ENCODE measurements around the gene FAM25A. TPM values are rescaled to one million over a fixed set of nuclear protein-coding genes. Genes with fewer than 3 reads are reported as not detected.
A peak's percentile ranks its signal among the peaks of the same experiment; 100 is the strongest.
"Not testable (repeated sequence)": the region's sequence is repeated elsewhere in the genome, so short reads cannot be mapped to it uniquely, and the experiment has no call there.

The FAM25A gene
- total RNA-seq, 1 donor from 2014 or later: not detected

DNA sequence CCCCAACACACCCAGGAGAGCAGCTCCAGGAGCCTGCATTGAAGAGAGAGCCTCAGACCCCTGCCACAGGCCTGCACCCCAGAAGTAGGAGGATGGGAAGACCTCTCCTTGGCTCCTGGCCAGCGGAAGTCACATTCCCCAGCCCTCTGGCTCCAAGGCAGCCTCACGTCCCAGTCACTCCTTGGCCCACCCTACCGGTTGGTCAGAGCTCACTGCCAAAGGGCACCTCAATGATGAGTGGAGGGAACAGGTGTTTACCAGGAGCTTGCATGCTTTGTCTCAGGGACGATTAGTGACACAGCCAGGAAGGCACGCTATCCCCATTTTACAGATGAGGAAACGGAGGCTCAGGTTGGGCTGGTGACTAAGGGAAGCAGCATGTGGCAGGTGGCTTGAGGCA lies 1.0 kb upstream of the FAM25A start:
- H3K27ac Mint-ChIP-seq; H3K4me3 Mint-ChIP-seq (ENCODE audit: low read depth); intact Hi-C loops (cut with micrococcal nuclease); H3K36me3 Mint-ChIP-seq (ENCODE audit: low read depth); H3K4me1 Mint-ChIP-seq (ENCODE audit: low read depth); H3K27me3 Mint-ChIP-seq (ENCODE audit: low read depth); DNase-seq (ENCODE audit: low spot score); H3K9me3 Mint-ChIP-seq: not testable (repeated sequence)

DNA sequence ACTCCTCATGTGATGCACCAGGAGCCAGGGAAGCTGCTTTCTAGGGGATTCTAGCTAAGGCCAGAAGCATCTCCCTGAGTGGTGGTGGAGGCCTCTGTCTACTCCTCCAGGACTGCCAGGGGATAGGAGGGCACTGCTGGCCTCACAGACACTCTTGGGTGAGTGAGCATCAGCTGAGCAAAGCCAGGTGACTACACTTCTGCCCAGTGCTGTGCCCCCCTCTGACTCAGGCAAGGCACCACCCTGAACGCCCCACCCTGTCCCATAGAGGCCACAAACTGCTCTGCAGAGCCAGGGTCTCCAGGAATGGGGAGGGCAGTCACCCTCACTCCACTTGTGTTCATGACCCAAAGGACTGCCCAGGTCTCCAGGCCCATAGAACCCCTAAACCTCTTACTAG lies 590 bp upstream of the FAM25A start:
- H3K36me3 Mint-ChIP-seq (ENCODE audit: low read depth); H3K4me1 Mint-ChIP-seq (ENCODE audit: low read depth); intact Hi-C loops (cut with micrococcal nuclease); H3K27me3 Mint-ChIP-seq (ENCODE audit: low read depth); DNase-seq (ENCODE audit: low spot score); H3K9me3 Mint-ChIP-seq; H3K4me3 Mint-ChIP-seq (ENCODE audit: low read depth); H3K27ac Mint-ChIP-seq: not testable (repeated sequence)

DNA sequence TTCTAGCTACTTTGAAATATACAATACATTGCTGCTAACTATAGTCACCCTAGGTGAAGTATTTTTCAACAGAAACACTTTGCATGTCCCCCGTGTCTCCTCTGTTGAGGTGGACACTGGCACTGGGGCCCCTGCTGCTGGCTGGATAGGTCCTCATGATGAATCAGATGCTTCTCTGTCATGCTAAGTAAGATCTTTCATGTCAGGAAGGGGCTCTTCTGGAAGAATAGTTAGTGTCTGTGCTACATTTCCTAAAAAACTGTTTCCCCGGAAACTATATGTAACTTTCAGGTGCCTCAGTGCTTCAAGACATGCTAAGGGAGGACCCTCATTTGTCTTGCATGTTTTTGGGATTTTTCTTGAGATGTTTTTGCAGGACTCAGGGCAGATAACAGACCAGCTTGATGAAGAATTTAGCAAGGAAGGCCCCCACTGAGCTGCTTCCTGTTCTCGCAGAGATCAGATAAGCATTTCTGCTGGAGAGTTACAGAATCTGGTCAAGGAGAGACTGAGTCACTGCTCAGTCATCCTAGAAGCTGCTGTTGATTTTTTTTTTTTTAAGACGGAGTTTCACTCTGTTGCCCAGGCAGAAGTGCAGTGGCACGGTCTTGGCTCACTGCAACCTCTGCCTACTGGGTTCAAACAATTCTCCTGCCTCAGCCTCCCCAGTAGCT lies 5.3 kb downstream of the FAM25A start:
- H3K4me1 Mint-ChIP-seq (ENCODE audit: low read depth); DNase-seq (ENCODE audit: low spot score); H3K36me3 Mint-ChIP-seq (ENCODE audit: low read depth); H3K9me3 Mint-ChIP-seq; H3K4me3 Mint-ChIP-seq (ENCODE audit: low read depth); H3K27me3 Mint-ChIP-seq (ENCODE audit: low read depth); intact Hi-C loops (cut with micrococcal nuclease): not testable (repeated sequence)
- peak overlapping the region; percentile 92 for H3K27ac Mint-ChIP-seq

DNA sequence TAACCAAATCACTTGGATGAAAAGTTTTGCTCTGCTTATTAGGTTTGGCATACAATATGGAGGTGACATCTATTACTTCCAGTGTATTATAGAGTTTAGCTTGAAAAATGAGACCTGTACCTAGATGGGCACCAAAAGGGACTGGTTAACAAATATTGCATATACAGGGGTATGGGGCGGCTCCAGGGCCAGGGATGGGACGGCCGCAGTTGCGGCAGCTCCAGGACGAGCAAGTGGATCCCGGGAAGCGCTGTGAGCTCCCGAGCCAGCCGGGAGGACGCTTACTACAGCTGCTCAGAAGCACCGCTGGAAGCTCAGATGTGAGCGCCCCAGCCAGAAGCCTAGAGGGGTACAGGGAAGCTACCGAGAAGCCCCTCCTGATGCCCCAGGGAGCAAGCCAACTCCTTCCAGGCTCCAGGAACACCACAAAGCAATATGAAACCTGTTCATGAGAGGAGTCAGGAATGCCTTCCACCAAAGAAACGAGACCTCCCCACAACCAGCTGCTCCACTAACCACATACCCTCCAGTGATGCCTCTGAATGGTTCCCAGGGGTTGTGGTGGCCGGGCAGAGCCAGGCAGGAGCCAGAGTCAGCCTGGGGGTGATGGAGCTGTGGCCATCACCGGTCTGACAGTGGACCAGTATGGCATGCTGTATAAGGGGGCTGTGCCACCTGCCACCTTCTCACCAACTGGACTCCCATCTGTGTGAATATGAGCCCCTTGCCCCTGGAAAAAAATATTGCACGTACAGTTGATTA lies 6.8 kb downstream of the FAM25A start:
- H3K9me3 Mint-ChIP-seq; intact Hi-C loops (cut with micrococcal nuclease); H3K27me3 Mint-ChIP-seq (ENCODE audit: low read depth); H3K4me3 Mint-ChIP-seq (ENCODE audit: low read depth); H3K27ac Mint-ChIP-seq; H3K4me1 Mint-ChIP-seq (ENCODE audit: low read depth); H3K36me3 Mint-ChIP-seq (ENCODE audit: low read depth); DNase-seq (ENCODE audit: low spot score): not testable (repeated sequence)

DNA sequence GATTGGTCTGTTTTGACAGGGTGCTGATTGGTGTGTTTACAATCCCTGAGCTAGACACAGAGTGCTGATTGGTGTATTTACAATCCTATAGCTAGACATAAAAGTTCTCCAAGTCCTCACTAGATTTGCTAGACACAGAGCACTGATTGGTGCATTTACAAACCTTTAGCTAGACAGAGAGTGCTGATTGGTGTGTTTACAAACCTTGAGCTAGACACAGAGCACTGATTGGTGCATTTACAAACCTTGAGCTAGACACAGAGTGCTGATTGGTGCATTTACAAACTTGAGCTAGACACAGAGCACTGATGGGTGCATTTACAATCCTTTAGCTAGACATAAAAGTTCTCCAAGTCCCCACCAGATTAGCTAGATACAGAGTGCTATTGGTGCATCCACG lies 10.3 kb downstream of the FAM25A start:
- H3K27ac Mint-ChIP-seq; H3K4me3 Mint-ChIP-seq (ENCODE audit: low read depth); H3K4me1 Mint-ChIP-seq (ENCODE audit: low read depth); DNase-seq (ENCODE audit: low spot score); H3K9me3 Mint-ChIP-seq; intact Hi-C loops (cut with micrococcal nuclease); H3K36me3 Mint-ChIP-seq (ENCODE audit: low read depth): not testable (repeated sequence)
- peaks cover 21% of the 10 kb centered on the region for H3K27me3 Mint-ChIP-seq (ENCODE audit: low read depth)

DNA sequence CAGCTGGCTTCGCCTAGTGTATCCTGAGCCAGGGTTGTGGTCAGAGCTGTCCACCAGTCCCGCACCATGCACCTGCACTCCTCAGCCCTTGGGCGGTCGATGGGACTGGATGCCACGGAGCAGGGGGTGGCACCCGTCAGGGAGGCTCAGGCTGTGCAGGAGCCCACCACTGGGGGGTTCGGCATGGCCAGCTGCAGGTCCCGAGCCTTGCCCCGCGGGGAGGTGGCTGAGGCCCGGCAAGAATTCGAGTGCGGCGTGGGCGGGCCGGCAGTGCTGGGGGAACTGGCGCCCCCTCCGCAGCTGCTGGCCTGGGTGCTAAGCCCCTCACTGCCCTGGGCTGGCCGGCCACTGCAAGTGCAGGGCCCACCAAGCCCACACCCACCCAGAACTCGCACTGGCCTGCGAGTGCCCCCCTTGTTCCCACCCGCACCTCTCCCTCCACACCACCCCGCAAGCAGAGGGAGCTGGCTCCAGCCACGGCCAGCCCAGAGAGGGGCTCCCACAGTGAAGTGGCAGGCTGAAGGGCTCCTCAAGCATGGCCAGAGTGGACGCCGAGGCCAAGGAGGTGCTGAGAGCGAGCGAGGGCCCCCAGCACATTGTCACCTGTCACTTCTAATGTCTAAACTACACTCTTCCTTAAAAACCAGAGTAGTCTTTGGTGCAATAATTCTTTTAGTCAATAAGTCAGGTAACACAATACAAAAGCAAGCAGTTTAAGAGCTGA lies 11.0 kb downstream of the FAM25A start:
- DNase-seq (ENCODE audit: low spot score): no peak
- no peak overlapping the region for H3K4me3 Mint-ChIP-seq (ENCODE audit: low read depth)
- no peaks in the 10 kb centered on the region for H3K4me1 Mint-ChIP-seq (ENCODE audit: low read depth)
- peaks cover 21% of the 10 kb centered on the region for H3K27me3 Mint-ChIP-seq (ENCODE audit: low read depth)
- H3K36me3 Mint-ChIP-seq (ENCODE audit: low read depth): no peaks in the 10 kb centered on the region
- intact Hi-C loops (cut with micrococcal nuclease): no loop called here
- no peaks in the 10 kb centered on the region for H3K9me3 Mint-ChIP-seq
- no peak overlapping the region for H3K27ac Mint-ChIP-seq

DNA sequence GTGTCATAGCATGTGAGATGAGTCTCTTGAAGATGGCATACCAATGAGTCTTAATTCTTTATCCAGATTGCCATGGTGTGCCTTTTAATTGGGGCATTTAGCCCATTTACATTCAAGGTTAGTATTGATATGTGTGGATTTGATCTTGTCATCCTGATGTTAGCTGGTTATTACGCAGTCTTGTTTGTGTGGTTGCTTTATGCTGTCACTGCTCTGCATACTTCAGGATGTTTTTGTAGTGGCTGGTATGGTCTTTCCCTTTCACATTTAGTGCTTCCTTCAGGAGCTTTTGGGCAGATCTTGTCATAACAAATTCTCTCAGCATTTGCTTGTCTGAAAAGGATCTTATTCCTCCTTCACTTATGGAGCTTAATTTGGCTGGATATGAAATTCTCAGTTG lies 16.5 kb downstream of the FAM25A start:
- H3K27ac Mint-ChIP-seq: no peak overlapping the region
- intact Hi-C loops (cut with micrococcal nuclease): no loop called here
- no peaks in the 10 kb centered on the region for H3K36me3 Mint-ChIP-seq (ENCODE audit: low read depth)
- H3K4me3 Mint-ChIP-seq (ENCODE audit: low read depth): no peak overlapping the region
- no peaks in the 10 kb centered on the region for H3K4me1 Mint-ChIP-seq (ENCODE audit: low read depth)
- no peaks in the 10 kb centered on the region for H3K9me3 Mint-ChIP-seq
- no peak for DNase-seq (ENCODE audit: low spot score)
- H3K27me3 Mint-ChIP-seq (ENCODE audit: low read depth): peaks cover 21% of the 10 kb centered on the region

DNA sequence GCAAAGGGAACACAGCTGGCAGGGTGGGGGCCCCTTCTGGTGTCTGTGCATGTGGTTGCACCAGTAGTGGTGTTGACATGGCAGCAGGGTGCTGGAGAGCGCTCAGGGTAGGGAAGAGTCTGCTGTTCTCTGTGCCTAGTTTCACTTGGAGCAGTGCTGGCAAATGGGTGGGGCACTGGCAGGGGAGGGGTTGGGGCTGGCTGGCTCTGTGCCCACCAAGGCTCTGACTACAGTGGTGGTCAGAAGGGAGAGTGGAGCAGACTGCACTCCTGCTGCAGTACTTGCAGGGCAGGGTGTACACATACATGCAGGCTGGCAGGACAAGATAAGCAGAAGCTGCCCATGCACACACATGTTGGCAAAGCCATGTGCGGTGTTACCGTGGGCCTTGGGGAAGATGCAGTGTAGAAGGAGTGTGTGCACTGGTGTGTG lies 18.2 kb downstream of the FAM25A start:
- no peak overlapping the region for H3K4me3 Mint-ChIP-seq (ENCODE audit: low read depth)
- H3K27ac Mint-ChIP-seq: no peak overlapping the region
- H3K9me3 Mint-ChIP-seq: no peaks in the 10 kb centered on the region
- H3K27me3 Mint-ChIP-seq (ENCODE audit: low read depth): peaks cover 13% of the 10 kb centered on the region
- no peak for DNase-seq (ENCODE audit: low spot score)
- no peaks in the 10 kb centered on the region for H3K36me3 Mint-ChIP-seq (ENCODE audit: low read depth)
- intact Hi-C loops (cut with micrococcal nuclease): no loop called here
- H3K4me1 Mint-ChIP-seq (ENCODE audit: low read depth): no peaks in the 10 kb centered on the region

DNA sequence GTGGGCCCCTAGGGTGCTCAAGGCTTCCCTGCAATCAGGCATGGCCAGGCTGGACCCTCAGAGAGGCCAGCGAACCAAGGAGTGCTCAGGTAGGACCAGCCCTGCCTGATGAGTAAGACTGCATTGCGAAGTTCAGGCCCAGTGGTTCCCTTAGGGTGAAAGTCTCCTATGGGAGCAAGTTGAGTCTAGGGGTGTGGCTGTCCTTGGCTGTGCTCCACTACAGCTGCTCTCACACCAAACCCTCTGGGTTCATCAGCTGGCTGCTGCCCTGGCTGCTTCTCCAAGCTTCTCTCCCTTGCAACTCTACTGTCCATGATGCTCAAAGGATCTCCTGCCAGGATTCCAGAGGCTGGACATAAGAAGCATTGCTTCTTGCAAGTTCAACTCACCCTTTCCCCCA lies 18.7 kb downstream of the FAM25A start:
- no peaks in the 10 kb centered on the region for H3K9me3 Mint-ChIP-seq

DNA sequence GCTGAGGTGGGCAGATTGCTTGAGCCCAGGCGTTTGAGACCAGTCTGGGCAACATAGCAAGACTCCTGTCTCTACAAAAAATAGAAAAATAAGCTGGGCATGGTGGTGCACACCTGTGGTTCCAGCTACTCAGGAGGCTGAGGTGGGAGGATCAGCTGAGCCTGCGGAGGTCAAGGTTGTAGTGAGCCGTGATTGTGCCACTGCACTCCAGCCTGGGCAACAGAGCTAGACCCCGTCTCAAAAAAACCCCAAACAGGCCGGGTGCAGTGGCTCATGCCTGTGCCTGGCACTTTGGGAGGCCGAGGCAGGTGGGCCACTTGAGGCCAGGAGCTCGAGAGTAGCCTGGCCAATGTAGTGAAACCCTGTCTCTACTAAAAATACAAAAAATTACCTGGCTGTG lies 23.5 kb downstream of the FAM25A start:
- intact Hi-C loops (cut with micrococcal nuclease); H3K27me3 Mint-ChIP-seq (ENCODE audit: low read depth); H3K4me1 Mint-ChIP-seq (ENCODE audit: low read depth); DNase-seq (ENCODE audit: low spot score); H3K9me3 Mint-ChIP-seq; H3K27ac Mint-ChIP-seq; H3K4me3 Mint-ChIP-seq (ENCODE audit: low read depth): not testable (repeated sequence)
- H3K36me3 Mint-ChIP-seq (ENCODE audit: low read depth): peaks cover 20% of the 10 kb centered on the region

More for the DNA sequence above, 18.7 kb downstream of the FAM25A start:
- intact Hi-C loops (cut with micrococcal nuclease): no loop called here
- Mint-ChIP-seq H3K27ac (no peak overlapping the region), H3K27me3 (ENCODE audit: low read depth) (peaks cover 13% of the 10 kb centered on the region), H3K4me3 (ENCODE audit: low read depth) (no peak overlapping the region), H3K4me1 (ENCODE audit: low read depth) (no peaks in the 10 kb centered on the region), H3K36me3 (ENCODE audit: low read depth) (no peaks in the 10 kb centered on the region)
- no peak for DNase-seq (ENCODE audit: low spot score)

DNA sequence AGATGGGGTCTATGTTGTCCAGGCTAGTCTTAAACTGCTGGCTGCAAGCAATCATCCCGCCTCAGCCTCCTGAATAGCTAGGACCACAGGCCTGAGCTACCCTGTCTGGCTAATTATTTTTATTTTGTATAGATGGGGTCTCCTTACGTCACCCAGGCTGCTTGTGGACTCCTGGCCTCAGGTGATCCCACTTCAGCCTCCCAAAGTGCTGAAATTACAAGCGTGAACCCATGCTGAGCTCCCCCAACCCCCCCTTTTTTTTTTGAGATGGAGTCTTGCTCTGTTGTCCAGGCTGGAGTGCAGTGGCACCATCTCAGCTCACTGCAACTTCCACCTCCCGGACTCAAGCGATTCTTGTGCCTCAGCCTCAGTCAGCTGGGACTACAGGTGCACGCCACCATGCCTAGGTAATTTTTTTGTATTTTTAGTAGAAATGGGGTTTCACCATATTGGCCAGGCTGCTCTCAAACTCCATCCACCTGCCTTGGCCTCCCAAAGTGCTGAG lies 25.4 kb downstream of the FAM25A start:
- Mint-ChIP-seq H3K36me3 (ENCODE audit: low read depth) (peaks cover 35% of the 10 kb centered on the region), H3K9me3 (no peaks in the 10 kb centered on the region), H3K27ac (no peak overlapping the region), H3K27me3 (ENCODE audit: low read depth) (no peaks in the 10 kb centered on the region), H3K4me3 (ENCODE audit: low read depth) (no peak overlapping the region), H3K4me1 (ENCODE audit: low read depth) (no peaks in the 10 kb centered on the region)
- intact Hi-C loops (cut with micrococcal nuclease): no loop called here
- DNase-seq (ENCODE audit: low spot score): no peak

DNA sequence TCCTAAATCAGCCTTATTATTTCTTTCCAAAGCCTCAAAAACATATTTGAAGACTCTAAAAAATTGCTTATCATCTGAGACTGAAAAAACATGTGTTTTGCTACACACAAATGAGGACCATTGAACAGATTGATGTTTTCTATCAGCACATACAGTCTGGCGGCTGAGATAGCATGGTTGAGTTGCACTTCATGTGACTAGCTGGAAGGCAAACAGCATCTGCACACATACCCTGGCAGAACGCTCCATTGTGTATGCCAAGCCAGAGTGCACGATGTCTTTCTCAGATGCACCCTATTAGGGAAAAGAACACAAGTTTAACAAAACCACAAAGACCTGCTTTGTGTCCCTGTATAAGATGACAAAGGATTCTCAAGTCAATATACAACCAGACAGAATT lies 33.0 kb downstream of the FAM25A start:
- Mint-ChIP-seq H3K4me1 (ENCODE audit: low read depth) (no peaks in the 10 kb centered on the region), H3K4me3 (ENCODE audit: low read depth) (no peak overlapping the region), H3K27ac (no peak overlapping the region), H3K27me3 (ENCODE audit: low read depth) (no peaks in the 10 kb centered on the region), H3K9me3 (no peaks in the 10 kb centered on the region), H3K36me3 (ENCODE audit: low read depth) (peaks cover 50% of the 10 kb centered on the region)
- intact Hi-C loops (cut with micrococcal nuclease): no loop called here
- no peak for DNase-seq (ENCODE audit: low spot score)
